SK-N-SH (cell line): ENCODE measurements around the gene PALM. TPM values are rescaled to one million over a fixed set of nuclear protein-coding genes. Genes with fewer than 3 reads are reported as not detected.

ENCODE experiments used
- CTCF ChIA-PET: fragments of 300-600, 350-600 bp; formaldehyde crosslinking; extraction: SDS; loops from one replicate; lab custom pipeline; 2021; lab: Yijun Ruan, JAX
- POLR2A ChIA-PET: fragments of 350-600 bp; sonication (Branson Sonifier 250); formaldehyde crosslinking; extraction: SDS; loops from one replicate; lab custom pipeline; 2020; ENCODE audit warnings: antibody characterized with exemption, inconsistent platforms; lab: Yijun Ruan, JAX
- DNase-seq: peaks from one replicate; pipeline ENCODE4 v3.0.0; 2012
- H2AFZ ChIP-seq: fragments of 200-600 bp; sonication (generic); 2 replicates; pipeline ENCODE4 v1.8.1; 2016; ENCODE audit warnings: antibody characterized with exemption, mild to moderate bottlenecking, low read depth
- H3F3A ChIP-seq: fragments of 200-600 bp; sonication (generic); replicated peaks from 2 replicates; pipeline ENCODE3; 2016; ENCODE audit warnings: antibody characterized with exemption, mild to moderate bottlenecking; ENCODE audit not compliant: insufficient read depth
- H3K27ac ChIP-seq, 2 experiments: fragments of 200-500 bp in 1 of 2; fragments of 200-600 bp in 1 of 2; sonication (Bioruptor generic) in 1 of 2; sonication (generic), shearing (Covaris generic) in 1 of 2; 2 replicates each; pipeline versions ENCODE4 v1.5.1 to v1.6.1; 2014 to 2016; ENCODE audit warnings: low read depth in 2 of 2, inconsistent platforms in 1 of 2, low read length in 1 of 2, mild to moderate bottlenecking in 1 of 2, mixed read lengths in 1 of 2
- H3K27me3 ChIP-seq: fragments of 200-600 bp; sonication (generic), shearing (Covaris generic); 2 replicates; pipeline ENCODE4 v1.6.1; 2016; ENCODE audit warnings: mixed run types; ENCODE audit not compliant: insufficient read depth
- H3K36me3 ChIP-seq, 2 experiments: fragments of 200-500 bp in 1 of 2; fragments of 200-600 bp in 1 of 2; sonication (Bioruptor generic) in 1 of 2; sonication (generic) in 1 of 2; replicated peaks in 1 of 2; 2 replicates each; pipeline versions ENCODE3 to v1.5.1; 2014 to 2016; ENCODE audit warnings: low read length in 1 of 2, mild to moderate bottlenecking in 1 of 2; ENCODE audit not compliant: insufficient read depth in 2 of 2, control insufficient read depth in 1 of 2
- H3K4me1 ChIP-seq, 2 experiments: fragments of 200-500 bp in 1 of 2; fragments of 200-600 bp in 1 of 2; sonication (Bioruptor generic) in 1 of 2; sonication (generic), shearing (Covaris generic) in 1 of 2; 2 replicates each; pipeline versions ENCODE4 v1.5.1 to v1.6.1; 2014 to 2016; ENCODE audit warnings: low read depth in 1 of 2, low read length in 1 of 2, mixed run types in 1 of 2; ENCODE audit not compliant: insufficient read depth in 2 of 2, control insufficient read depth in 1 of 2
- H3K4me2 ChIP-seq: fragments of 200-600 bp; sonication (generic), shearing (Covaris generic); 2 replicates; pipeline ENCODE4 v1.6.1; 2017; ENCODE audit warnings: mixed run types
- H3K4me3 ChIP-seq, 2 experiments: fragments of 200-500 bp in 1 of 2; fragments of 200-600 bp in 1 of 2; sonication (Bioruptor generic) in 1 of 2; sonication (generic), shearing (Covaris generic) in 1 of 2; 2 replicates each; pipeline versions ENCODE4 v1.5.1 to v1.8.1; 2014 to 2016; ENCODE audit warnings: low read depth in 2 of 2, inconsistent platforms in 1 of 2, low read length in 1 of 2, mild to moderate bottlenecking in 1 of 2, mixed read lengths in 1 of 2, moderate library complexity in 1 of 2
- H3K79me2 ChIP-seq: fragments of 200-600 bp; sonication (generic); 2 replicates; pipeline ENCODE4 v1.8.1; 2017; ENCODE audit warnings: mild to moderate bottlenecking; ENCODE audit not compliant: insufficient read depth
- H3K9ac ChIP-seq: fragments of 200-600 bp; sonication (generic); 2 replicates; pipeline ENCODE4 v1.6.1; 2017; ENCODE audit warnings: mixed run types
- H3K9me2 ChIP-seq: fragments of 200-600 bp; sonication (generic); 2 replicates; pipeline ENCODE4 v1.6.1; 2017; ENCODE audit warnings: mixed run types
- H3K9me3 ChIP-seq: fragments of 200-600 bp; sonication (generic); 2 replicates; pipeline ENCODE4 v1.6.1; 2017; ENCODE audit warnings: mixed run types, mild to moderate bottlenecking, moderate library complexity
- H4K20me1 ChIP-seq: fragments of 200-600 bp; sonication (generic); 2 replicates; pipeline ENCODE4 v1.6.1; 2017; ENCODE audit warnings: mild to moderate bottlenecking, mixed run types; ENCODE audit not compliant: insufficient read depth
- ELF1 ChIP-seq: IDR thresholded peaks from 2 replicates; pipeline ENCODE4 v1.4.0; 2012
- EP300 ChIP-seq, 2 experiments: IDR thresholded peaks; 2 replicates each; pipeline versions ENCODE4 v1.4.0 to v1.6.1; 2012; ENCODE audit warnings: borderline replicate concordance in 1 of 2, low read depth in 1 of 2, low read length in 1 of 2
- FOXM1 ChIP-seq: IDR thresholded peaks from 2 replicates; pipeline ENCODE4 v1.4.0; 2012; ENCODE audit warnings: low read depth, mild to moderate bottlenecking
- GATA2 ChIP-seq: sonication (generic); formaldehyde crosslinking; IDR thresholded peaks from 2 replicates; pipeline ENCODE4 v1.5.0; 2020; ENCODE audit warnings: mild to moderate bottlenecking, missing genetic modification reagents
- IRF3 ChIP-seq: fragments of 150-350 bp; IDR thresholded peaks from 2 replicates; pipeline ENCODE4 v1.6.1; 2016; ENCODE audit warnings: mild to moderate bottlenecking, low read depth, low read length
- MAX ChIP-seq: IDR thresholded peaks from 2 replicates; pipeline ENCODE4 v1.4.0; 2012; ENCODE audit warnings: low read depth
- MXI1 ChIP-seq: IDR thresholded peaks from 2 replicates; pipeline ENCODE4 v1.6.1; 2012; ENCODE audit warnings: mild to moderate bottlenecking, low read depth, low read length, improper control_type of control experiment
- PBX3 ChIP-seq: IDR thresholded peaks from 2 replicates; pipeline ENCODE4; 2012
- RAD21 ChIP-seq: IDR thresholded peaks from 2 replicates; pipeline ENCODE4 v1.6.1; 2012; ENCODE audit warnings: mild to moderate bottlenecking, low read length
- RCOR1 ChIP-seq: fragments of 150-350 bp; IDR thresholded peaks from 2 replicates; pipeline ENCODE4 v1.6.1; 2017; ENCODE audit warnings: antibody characterized with exemption, low read length
- REST ChIP-seq: IDR thresholded peaks from 2 replicates; pipeline ENCODE4 v1.6.1; 2012; ENCODE audit warnings: mild to moderate bottlenecking, low read depth, low read length, moderate library complexity
- SIN3A ChIP-seq: IDR thresholded peaks from 2 replicates; pipeline ENCODE4 v1.6.1; 2012; ENCODE audit warnings: low read depth, mild to moderate bottlenecking, low read length, moderate library complexity, borderline replicate concordance
- SMC3 ChIP-seq: IDR thresholded peaks from 2 replicates; pipeline ENCODE4 v1.6.1; 2012; ENCODE audit warnings: low read depth, low read length, improper control_type of control experiment
- TAF1 ChIP-seq: IDR thresholded peaks from 2 replicates; pipeline ENCODE4 v1.6.1; 2012; ENCODE audit warnings: low read depth, mild to moderate bottlenecking, low read length, moderate library complexity, borderline replicate concordance
- USF1 ChIP-seq: IDR thresholded peaks from 2 replicates; pipeline ENCODE4 v1.4.0; 2012; ENCODE audit warnings: low read depth, borderline replicate concordance
- USF2 ChIP-seq: fragments of 150-350 bp; IDR thresholded peaks from 2 replicates; pipeline ENCODE4 v1.6.1; 2017; ENCODE audit warnings: antibody characterized with exemption, low read length, low read depth, borderline replicate concordance
- WGBS: methylation state at CpG from one replicate; pipeline ENCODE4 v1.1.6; 2017; ENCODE audit warnings: low lambda C conversion rate; 5-methylcytosine and 5-hydroxymethylcytosine counted together
- polyA plus RNA-seq, 3 experiments: library from polyadenylated mRNA; depleted of rRNA; stranded (reverse); fragments of >200 nt; gene quantifications; 2 replicates each; pipeline ENCODE4 v1.2.3, GENCODE V29; 2012

PALM gene
- polyA plus RNA-seq, 1 of the 3 experiments (the other 2 are of a cell fraction) = 15.6 TPM

GRCh38 chr19:734716-735115 is 26.0 kb downstream of the PALM start:
- POLR2A ChIA-PET = no interaction called here
- no peak overlapping the region for H3K4me3 ChIP-seq
- no peaks in the 10 kb centered on the region for H3K9me3 ChIP-seq
- H3F3A ChIP-seq = peaks cover 6% of the 10 kb centered on the region
- H3K27me3 ChIP-seq = no peaks in the 10 kb centered on the region
- TF ChIP-seq USF1 (no peak), RCOR1 (no peak), ELF1 (no peak), GATA2 (CRISPR knock-in tag) (no peak)
- H3K4me1 ChIP-seq = no peaks in the 10 kb centered on the region
- no peak overlapping the region for H3K4me2 ChIP-seq
- H3K9me2 ChIP-seq = no peaks in the 10 kb centered on the region
- DNase-seq = no peak
- no peak overlapping the region for H3K9ac ChIP-seq
- H3K36me3 ChIP-seq = no peaks in the 10 kb centered on the region
- CTCF ChIA-PET = interaction anchor here (0.5 to 2.3 kb wide), 31 partner anchors 9 to 153 kb away, joined by 3 to 35 read pairs (median 5); partner anchors contain the start of genes FSTL3, PALM, POLRMT and RNF126
- H2AFZ ChIP-seq = no peak overlapping the region
- 96% methylated on average over 11 of the region's 13 CpGs for WGBS
- H3K79me2 ChIP-seq = no peaks in the 10 kb centered on the region
- no peaks in the 10 kb centered on the region for H4K20me1 ChIP-seq
- no peak overlapping the region for H3K27ac ChIP-seq

- H3K9me2 ChIP-seq = no peaks in the 10 kb centered on the region
- 90% methylated on average over 17 of the region's 32 CpGs for WGBS
- H3F3A ChIP-seq = peaks cover 6% of the 10 kb centered on the region
- no peak overlapping the region for H3K27ac ChIP-seq
- H2AFZ ChIP-seq = no peak overlapping the region
- no peaks in the 10 kb centered on the region for H3K4me1 ChIP-seq
- POLR2A ChIA-PET = no interaction called here
- H3K36me3 ChIP-seq = no peaks in the 10 kb centered on the region
- H3K4me2 ChIP-seq = no peak overlapping the region
- no peak overlapping the region for H3K4me3 ChIP-seq
- no peaks in the 10 kb centered on the region for H3K27me3 ChIP-seq
- TF ChIP-seq RAD21 = no peak
- TF ChIP-seq SIN3A = no peak
- TF ChIP-seq USF2 = no peak
- TF ChIP-seq REST = no peak
- TF ChIP-seq SMC3 = no peak
- no peak for TF ChIP-seq EP300 (IDR thresholded peaks at IDR 0.05; ENCODE audit: borderline replicate concordance in 1 of 2, low read depth in 1 of 2, low read length in 1 of 2)
- TF ChIP-seq MXI1 = no peak
- TF ChIP-seq PBX3 = no peak
- no peak for TF ChIP-seq FOXM1
- no peak for TF ChIP-seq MAX
- no peak for TF ChIP-seq TAF1
- TF ChIP-seq IRF3 = no peak
- DNase-seq = no peak
- H3K79me2 ChIP-seq = no peaks in the 10 kb centered on the region
- no peaks in the 10 kb centered on the region for H4K20me1 ChIP-seq
- H3K9ac ChIP-seq = no peak overlapping the region
- H3K9me3 ChIP-seq = no peaks in the 10 kb centered on the region
- CTCF ChIA-PET = interaction anchor here (1.3 kb wide), 1 partner anchor 70 kb away, joined by 4 read pairs; no protein-coding TSS in a partner anchor
Measured at GRCh38 chr19:736125-736524, 27.4 kb downstream of the PALM start.
